Kidney epithelial cell (primary cell): ENCODE results near the gene SYNPO. TPM values are rescaled to one million over a fixed set of nuclear protein-coding genes. Genes with fewer than 3 reads are reported as not detected.

Experiments
- DNase-seq: peaks from one replicate; pipeline ENCODE4 v3.0.0-alpha.2; 2010; ENCODE audit warnings: low read depth
- H3K27me3 ChIP-seq: 2 replicates; pipeline ENCODE4 v1.6.0; 2011; ENCODE audit warnings: low read length; ENCODE audit not compliant: control insufficient read depth, insufficient read depth
- H3K36me3 ChIP-seq: 2 replicates; pipeline ENCODE4 v1.5.1; 2011; ENCODE audit warnings: low read length; ENCODE audit not compliant: control insufficient read depth, insufficient read depth
- H3K4me3 ChIP-seq: 2 replicates; pipeline ENCODE4 v1.5.1; 2011; ENCODE audit warnings: low read depth, mild to moderate bottlenecking, control low read depth, low read length
- total RNA-seq: library from RNA; depleted of rRNA; stranded (reverse); fragments of >200 nt; gene quantifications from 2 replicates; pipeline ENCODE4 v1.2.3, GENCODE V29; 2015
- TF ChIP-seq, protein P1 (sequence below): IDR thresholded peaks from 2 replicates; pipeline ENCODE4 v1.5.1; 2011; ENCODE audit warnings: mild to moderate bottlenecking, moderate library complexity, low read length, control low read depth, inconsistent platforms; ENCODE audit not compliant: insufficient read depth, poor library complexity, severe bottlenecking

The SYNPO gene
- total RNA-seq, 1 donor from 2014 or later = 4.0 TPM

GRCh38 chr5:150596313-150596712 is 44.1 kb upstream of the SYNPO start:
- Histone ChIP-seq H3K27me3 (no peaks in the 10 kb centered on the region), H3K4me3 (no peak overlapping the region), H3K36me3 (no peaks in the 10 kb centered on the region)
- DNase-seq = no peak
- TF ChIP-seq, protein P1, sequence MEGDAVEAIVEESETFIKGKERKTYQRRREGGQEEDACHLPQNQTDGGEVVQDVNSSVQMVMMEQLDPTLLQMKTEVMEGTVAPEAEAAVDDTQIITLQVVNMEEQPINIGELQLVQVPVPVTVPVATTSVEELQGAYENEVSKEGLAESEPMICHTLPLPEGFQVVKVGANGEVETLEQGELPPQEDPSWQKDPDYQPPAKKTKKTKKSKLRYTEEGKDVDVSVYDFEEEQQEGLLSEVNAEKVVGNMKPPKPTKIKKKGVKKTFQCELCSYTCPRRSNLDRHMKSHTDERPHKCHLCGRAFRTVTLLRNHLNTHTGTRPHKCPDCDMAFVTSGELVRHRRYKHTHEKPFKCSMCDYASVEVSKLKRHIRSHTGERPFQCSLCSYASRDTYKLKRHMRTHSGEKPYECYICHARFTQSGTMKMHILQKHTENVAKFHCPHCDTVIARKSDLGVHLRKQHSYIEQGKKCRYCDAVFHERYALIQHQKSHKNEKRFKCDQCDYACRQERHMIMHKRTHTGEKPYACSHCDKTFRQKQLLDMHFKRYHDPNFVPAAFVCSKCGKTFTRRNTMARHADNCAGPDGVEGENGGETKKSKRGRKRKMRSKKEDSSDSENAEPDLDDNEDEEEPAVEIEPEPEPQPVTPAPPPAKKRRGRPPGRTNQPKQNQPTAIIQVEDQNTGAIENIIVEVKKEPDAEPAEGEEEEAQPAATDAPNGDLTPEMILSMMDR = no peak

GRCh38 chr5:150596826-150597225 is 43.6 kb upstream of the SYNPO start:
- TF ChIP-seq, protein P1 = no peak
- no peak overlapping the region for H3K4me3 ChIP-seq
- no peak for DNase-seq
- no peaks in the 10 kb centered on the region for H3K27me3 ChIP-seq
- H3K36me3 ChIP-seq = no peaks in the 10 kb centered on the region

- H3K27me3 ChIP-seq = no peaks in the 10 kb centered on the region
- TF ChIP-seq, protein P1 = no peak
- no peak for DNase-seq
- H3K36me3 ChIP-seq = no peaks in the 10 kb centered on the region
- no peak overlapping the region for H3K4me3 ChIP-seq
Observed at GRCh38 chr5:150598006-150598405, 42.5 kb upstream of the SYNPO start.

- no peak for DNase-seq
- no peak overlapping the region for H3K4me3 ChIP-seq
Observed at GRCh38 chr5:150598821-150599273, 41.6 kb upstream of the SYNPO start.

GRCh38 chr5:150599281-150599680 is 41.2 kb upstream of the SYNPO start:
- DNase-seq = no peak
- TF ChIP-seq, protein P1 = no peak
- no peaks in the 10 kb centered on the region for H3K27me3 ChIP-seq
- H3K4me3 ChIP-seq = no peak overlapping the region
- H3K36me3 ChIP-seq = no peaks in the 10 kb centered on the region

More at GRCh38 chr5:150598821-150599273, 41.6 kb upstream of the SYNPO start:
- TF ChIP-seq, protein P1 = no peak
- Histone ChIP-seq H3K36me3 (no peaks in the 10 kb centered on the region), H3K27me3 (no peaks in the 10 kb centered on the region)

GRCh38 chr5:150599917-150600511 is 40.4 kb upstream of the SYNPO start:
- DNase-seq = peak; percentile 68
- Histone ChIP-seq H3K4me3 (no peak overlapping the region), H3K36me3 (no peaks in the 10 kb centered on the region), H3K27me3 (no peaks in the 10 kb centered on the region)
- TF ChIP-seq, protein P1 = no peak
